Glutamatergic neuron (in vitro differentiated cells): ENCODE data around the gene CYP2F1. TPM values are rescaled to one million over a fixed set of nuclear protein-coding genes. Genes with fewer than 3 reads are reported as not detected.
"Not testable (repeated sequence)": the region's sequence is repeated elsewhere in the genome, so short reads cannot be mapped to it uniquely, and the experiment has no call there.

ENCODE experiments used
- DNase-seq: peaks from one replicate; pipeline ENCODE4 v3.0.0; 2022
- H3K27ac Mint-ChIP-seq: one replicate; pipeline ENCODE4 v1.8.0; 2020; ENCODE audit warnings: mild to moderate bottlenecking, mixed read lengths, inconsistent platforms; ENCODE audit not compliant: unreplicated experiment
- H3K27me3 Mint-ChIP-seq: one replicate; pipeline ENCODE4 v1.8.0; 2020; ENCODE audit warnings: mild to moderate bottlenecking, moderate library complexity, mixed read lengths, inconsistent platforms; ENCODE audit not compliant: unreplicated experiment
- H3K36me3 Mint-ChIP-seq: one replicate; pipeline ENCODE4 v1.8.0; 2020; ENCODE audit warnings: mild to moderate bottlenecking, mixed read lengths, inconsistent platforms; ENCODE audit not compliant: unreplicated experiment
- H3K4me1 Mint-ChIP-seq: one replicate; pipeline ENCODE4 v1.8.0; 2020; ENCODE audit warnings: mild to moderate bottlenecking, low read depth, mixed read lengths, inconsistent platforms; ENCODE audit not compliant: unreplicated experiment
- H3K4me3 Mint-ChIP-seq: one replicate; pipeline ENCODE4 v1.8.0; 2020; ENCODE audit warnings: mild to moderate bottlenecking, mixed read lengths, inconsistent platforms; ENCODE audit not compliant: unreplicated experiment
- H3K9me3 Mint-ChIP-seq: one replicate; pipeline ENCODE4 v1.8.0; 2020; ENCODE audit warnings: mild to moderate bottlenecking, moderate library complexity, mixed read lengths, inconsistent platforms; ENCODE audit not compliant: unreplicated experiment
- CTCF ChIP-seq: fragments of 200-600 bp; sonication (generic); IDR thresholded peaks from one replicate; pipeline ENCODE4 v1.5.0; 2021; ENCODE audit not compliant: partially characterized antibody, unreplicated experiment
- total RNA-seq: library from RNA; stranded (reverse); fragmentation: NEBNext Ultra II Directional; extraction: Animal tissue kit (Norgen Biotek cat#: 25700); gene quantifications from one replicate; pipeline ENCODE4 v1.2.1, GENCODE V29; 2021; ENCODE audit not compliant: unreplicated experiment

Gene CYP2F1
- total RNA-seq, 1 donor from 2014 or later = not detected

- no peak for DNase-seq
- Mint-ChIP-seq H3K36me3 (no peaks in the 10 kb centered on the region), H3K4me3 (peak overlapping the region; percentile 64), H3K27ac (no peak overlapping the region), H3K9me3 (peaks cover 8% of the 10 kb centered on the region), H3K4me1 (no peaks in the 10 kb centered on the region), H3K27me3 (peaks cover 9% of the 10 kb centered on the region)
- TF ChIP-seq CTCF = no peak
These were observed 22.6 kb downstream of the CYP2F1 start for GRCh38 chr19:41136636-41137455.

- Mint-ChIP-seq H3K9me3 (peaks cover 4% of the 10 kb centered on the region), H3K27me3 (no peaks in the 10 kb centered on the region), H3K4me3 (no peak overlapping the region), H3K36me3 (no peaks in the 10 kb centered on the region), H3K27ac (no peak overlapping the region), H3K4me1 (no peaks in the 10 kb centered on the region)
- TF ChIP-seq CTCF = peak; percentile 73
- peak; percentile 77 for DNase-seq
These were observed 30.2 kb downstream of the CYP2F1 start for GRCh38 chr19:41144403-41144802.

GRCh38 chr19:41149831-41150230, 35.6 kb downstream of the CYP2F1 start:
- H3K4me1 Mint-ChIP-seq = no peaks in the 10 kb centered on the region
- peaks cover 2% of the 10 kb centered on the region for H3K9me3 Mint-ChIP-seq
- DNase-seq = no peak
- no peaks in the 10 kb centered on the region for H3K36me3 Mint-ChIP-seq
- peaks cover 1% of the 10 kb centered on the region for H3K27me3 Mint-ChIP-seq
- H3K27ac Mint-ChIP-seq = no peak overlapping the region
- H3K4me3 Mint-ChIP-seq = no peak overlapping the region
- no peak for TF ChIP-seq CTCF

- H3K4me3 Mint-ChIP-seq, DNase-seq, H3K27me3 Mint-ChIP-seq, H3K4me1 Mint-ChIP-seq, H3K27ac Mint-ChIP-seq, H3K9me3 Mint-ChIP-seq, H3K36me3 Mint-ChIP-seq: not testable (repeated sequence)
These were observed 36.8 kb downstream of the CYP2F1 start for GRCh38 chr19:41150986-41151385.

GRCh38 chr19:41154060-41154459, 39.8 kb downstream of the CYP2F1 start:
- Mint-ChIP-seq H3K4me1 (no peaks in the 10 kb centered on the region), H3K36me3 (no peaks in the 10 kb centered on the region), H3K4me3 (no peak overlapping the region), H3K27ac (no peak overlapping the region), H3K27me3 (peaks cover 1% of the 10 kb centered on the region), H3K9me3 (no peaks in the 10 kb centered on the region)
- DNase-seq = no peak
- no peak for TF ChIP-seq CTCF
